AG04450 (cell line): ENCODE results near the gene PEPD. TPM values are rescaled to one million over a fixed set of nuclear protein-coding genes. Genes with fewer than 3 reads are reported as not detected.

Experiments used
- CTCF ChIA-PET: fragments of 300-600, 350-600 bp; formaldehyde crosslinking; extraction: SDS; loops from one replicate; lab custom pipeline; 2022; ENCODE audit warnings: antibody characterized with exemption, inconsistent platforms; lab: Charles Lee
- POLR2A ChIA-PET: fragments of 350-600 bp; formaldehyde crosslinking; extraction: SDS; loops from one replicate; lab custom pipeline; 2021; ENCODE audit warnings: antibody characterized with exemption, inconsistent platforms; lab: Yijun Ruan, JAX
- DNase-seq: peaks from one replicate; pipeline ENCODE4 v3.0.0-alpha.2; 2011; ENCODE audit warnings: low read depth, low spot score
- H3K27ac ChIP-seq: one replicate; pipeline ENCODE4 v1.5.1; 2012; ENCODE audit warnings: low read depth, low read length, control low read depth
- H3K27me3 ChIP-seq: one replicate; pipeline ENCODE4 v1.6.0; 2012; ENCODE audit warnings: low read length; ENCODE audit not compliant: control insufficient read depth, insufficient read depth
- H3K4me3 ChIP-seq: 2 replicates; pipeline ENCODE4 v1.5.1; 2011; ENCODE audit warnings: mild to moderate bottlenecking, low read depth, low read length, control low read depth
- H3K9me3 ChIP-seq: 2 replicates; pipeline ENCODE4 v1.5.1; 2012; ENCODE audit warnings: low read length; ENCODE audit not compliant: control insufficient read depth, insufficient read depth
- CTCF ChIP-seq: IDR thresholded peaks from 2 replicates; pipeline ENCODE4 v1.5.1; 2011; ENCODE audit warnings: low read depth, low read length, control low read depth, inconsistent platforms
- polyA plus RNA-seq: library from polyadenylated mRNA; depleted of rRNA; stranded (reverse); fragments of >200 nt; gene quantifications from 2 replicates; pipeline ENCODE4 v1.2.3, GENCODE V29; 2011

The PEPD gene
- polyA plus RNA-seq, 1 experiment, result 67.1 TPM

- no peak for DNase-seq
- H3K4me3 ChIP-seq, result no peak overlapping the region
- no peaks in the 10 kb centered on the region for H3K27me3 ChIP-seq
- no peak overlapping the region for H3K27ac ChIP-seq
- TF ChIP-seq CTCF, result no peak
- ChIA-PET POLR2A (no interaction called here), CTCF (interaction anchor here (1.1 kb wide), 3 partner anchors 19 to 151 kb away, joined by 3 to 4 read pairs (median 3); no protein-coding TSS in a partner anchor)
- H3K9me3 ChIP-seq, result no peaks in the 10 kb centered on the region; the same call in 1 of the 2 replicates
Measured at GRCh38 chr19:33386361-33386858, 135.2 kb downstream of the PEPD start.

GRCh38 chr19:33385956-33386355, 135.6 kb downstream of the PEPD start:
- CTCF ChIA-PET, result interaction anchor here (1.1 kb wide), 3 partner anchors 19 to 150 kb away, joined by 3 to 4 read pairs (median 3); no protein-coding TSS in a partner anchor

GRCh38 chr19:33384983-33385382, 136.6 kb downstream of the PEPD start:
- DNase-seq, result no peak
- Histone ChIP-seq H3K4me3 (no peak overlapping the region), H3K9me3 (no peaks in the 10 kb centered on the region; the same call in 1 of the 2 replicates), H3K27ac (peak overlapping the region; percentile 11), H3K27me3 (no peaks in the 10 kb centered on the region)
- no peak for TF ChIP-seq CTCF
- ChIA-PET CTCF (interaction anchor here (1.1 kb wide), 2 partner anchors 21 to 149 kb away, joined by 3 to 4 read pairs; no protein-coding TSS in a partner anchor), POLR2A (interaction anchor here (0.8 to 1.1 kb wide), 2 partner anchors 82 to 1019 kb away, joined by 3 to 4 read pairs; no protein-coding TSS in a partner anchor)

More at GRCh38 chr19:33385956-33386355, 135.6 kb downstream of the PEPD start:
- no peak for TF ChIP-seq CTCF
- Histone ChIP-seq H3K9me3 (no peaks in the 10 kb centered on the region; the same call in 1 of the 2 replicates), H3K4me3 (no peak overlapping the region), H3K27ac (no peak overlapping the region), H3K27me3 (no peaks in the 10 kb centered on the region)
- POLR2A ChIA-PET, result no interaction called here
- no peak for DNase-seq

GRCh38 chr19:33383720-33384292, 137.8 kb downstream of the PEPD start:
- Histone ChIP-seq H3K27ac (no peak overlapping the region), H3K9me3 (no peaks in the 10 kb centered on the region), H3K27me3 (no peaks in the 10 kb centered on the region), H3K4me3 (no peak overlapping the region)
- no peak for TF ChIP-seq CTCF
- ChIA-PET CTCF (interaction anchor here (1.2 to 1.4 kb wide), 2 partner anchors 22 to 199 kb away, joined by 4 read pairs; no protein-coding TSS in a partner anchor), POLR2A (interaction anchor here (1.1 to 1.2 kb wide), 2 partner anchors 11 to 81 kb away, joined by 3 read pairs; no protein-coding TSS in a partner anchor)
- no peak for DNase-seq

- DNase-seq, result no peak
- Histone ChIP-seq H3K27me3 (no peaks in the 10 kb centered on the region), H3K4me3 (no peak overlapping the region), H3K27ac (no peak overlapping the region), H3K9me3 (no peaks in the 10 kb centered on the region)
- TF ChIP-seq CTCF, result no peak
- CTCF ChIA-PET, result interaction anchor here (1.0 to 1.4 kb wide), 3 partner anchors 23 to 199 kb away, joined by 4 to 5 read pairs (median 4); no protein-coding TSS in a partner anchor
- POLR2A ChIA-PET, result no interaction called here
Measured at GRCh38 chr19:33382982-33383381, 138.6 kb downstream of the PEPD start.
